GM21515 (cell line): ENCODE measurements around the gene CCDC73.
A peak's percentile ranks its signal among the peaks of the same experiment; 100 is the strongest.
"Not testable (repeated sequence)": the region's sequence is repeated elsewhere in the genome, so short reads cannot be mapped to it uniquely, and the experiment has no call there.

Experiments
- ATAC-seq: cut with Tn5 transposase; IDR thresholded peaks from one replicate; pipeline ENCODE4 v1.9.1; 2021; ENCODE audit not compliant: unreplicated experiment

CCDC73 gene

GRCh38 chr11:32809313-32809712, 14.9 kb upstream of the CCDC73 start:
- ATAC-seq = peak; percentile 99

- no peak for ATAC-seq
Observed at GRCh38 chr11:32796425-32796824, 2.0 kb upstream of the CCDC73 start.

DNA sequence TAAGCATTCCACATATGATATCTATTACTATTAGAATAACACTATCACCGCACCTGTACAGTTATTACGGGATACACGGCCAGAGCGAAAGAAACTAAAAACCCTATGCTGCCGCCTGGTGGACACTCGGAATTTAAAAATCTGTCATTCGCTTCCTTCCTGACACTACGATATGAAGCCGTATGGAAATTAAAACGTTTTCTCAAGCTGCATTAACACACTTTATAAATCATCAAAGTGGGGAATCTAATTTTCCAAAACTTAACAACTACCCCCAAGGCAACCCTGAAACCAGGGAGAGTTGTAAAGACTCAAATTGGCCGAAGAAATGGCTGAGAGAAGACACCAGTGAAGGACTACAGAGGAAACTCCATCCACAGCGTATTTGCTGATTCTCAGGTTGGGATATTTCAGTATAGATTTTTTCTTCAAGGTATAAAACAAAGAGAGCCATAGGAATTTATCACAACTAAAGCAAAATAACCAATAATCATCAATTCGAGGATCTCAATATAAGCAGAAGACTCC, 1.4 kb downstream of the CCDC73 start:
- peak; percentile 86 for ATAC-seq

DNA sequence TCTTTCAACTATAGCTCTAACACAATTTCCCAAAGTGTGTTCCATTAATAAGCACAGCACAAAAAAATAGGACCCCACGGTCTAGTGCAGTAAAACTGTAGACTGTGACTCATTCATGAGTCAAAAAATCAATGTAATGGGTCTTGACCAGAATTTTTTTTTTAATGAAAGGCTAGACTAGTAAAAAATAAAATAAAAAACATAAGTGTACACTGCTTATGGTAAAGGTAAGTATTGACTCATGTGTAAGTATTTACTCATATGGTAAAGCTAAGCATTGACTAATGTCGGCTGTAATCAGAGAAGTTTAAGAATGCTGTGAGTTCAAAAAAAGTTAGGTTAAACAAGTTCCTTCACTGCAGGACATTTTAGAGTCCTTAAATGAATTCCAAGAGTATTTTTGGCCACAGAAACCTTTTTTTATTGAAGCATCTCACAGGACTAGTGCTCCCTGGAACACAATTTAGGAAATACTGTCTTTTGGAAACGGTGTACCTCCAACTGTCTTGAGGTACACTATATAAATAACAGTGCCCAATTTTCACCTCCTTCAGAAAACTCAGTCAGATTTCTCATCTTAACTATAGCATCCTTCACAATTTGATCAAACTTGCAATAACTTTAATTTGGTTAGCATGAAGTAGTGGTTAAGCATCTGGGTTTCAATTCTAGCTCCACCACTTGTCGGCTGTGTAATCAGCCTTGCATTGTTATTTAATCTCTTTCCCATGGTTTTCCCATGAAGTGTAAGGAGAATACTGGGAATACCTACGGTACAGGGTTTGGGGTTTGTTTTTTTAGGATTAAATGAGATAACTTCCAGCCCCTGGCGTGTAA, 2.1 kb downstream of the CCDC73 start:
- ATAC-seq = peak; percentile 11

DNA sequence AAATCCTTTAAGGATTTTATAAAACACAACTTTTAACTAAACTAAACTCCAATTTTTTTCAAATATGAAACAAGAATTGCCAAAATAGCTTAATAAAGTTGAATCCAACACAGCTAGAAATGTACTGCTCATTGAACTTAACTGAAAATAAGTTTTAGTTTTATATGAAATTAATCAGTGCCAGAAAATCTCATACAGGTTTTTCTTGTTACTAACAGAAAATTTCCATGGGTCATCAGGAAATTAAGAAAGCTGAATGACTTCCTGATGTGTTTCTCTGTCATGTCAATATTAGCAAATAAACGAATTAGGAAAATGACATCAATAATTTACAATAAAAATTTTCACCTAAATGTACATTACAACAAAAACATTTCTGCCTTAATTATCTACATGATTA, 3.5 kb downstream of the CCDC73 start:
- no peak for ATAC-seq

GRCh38 chr11:32786811-32787210, 7.7 kb downstream of the CCDC73 start:
- no peak for ATAC-seq

- ATAC-seq = no peak
Observed at GRCh38 chr11:32785262-32785661, 9.2 kb downstream of the CCDC73 start.

DNA sequence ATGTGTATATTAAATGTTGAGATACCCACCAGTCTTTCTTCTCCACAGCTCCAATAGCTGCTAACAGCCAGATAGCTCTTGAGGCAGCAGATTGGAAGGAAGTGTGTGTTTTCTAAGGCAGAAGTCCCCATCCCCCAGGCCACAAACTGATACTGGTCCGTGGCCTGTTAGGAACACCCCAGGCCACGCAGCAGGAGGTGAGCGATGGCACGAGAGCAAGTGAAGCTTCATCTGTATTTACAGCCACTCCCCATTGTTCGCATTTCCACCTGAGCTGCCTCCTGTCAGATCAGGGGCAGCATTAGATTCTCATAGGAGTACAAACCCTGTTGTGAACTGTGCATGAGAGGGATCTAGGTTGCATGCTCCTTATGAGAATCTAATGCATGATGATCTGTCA, 12.7 kb downstream of the CCDC73 start:
- no peak for ATAC-seq

DNA sequence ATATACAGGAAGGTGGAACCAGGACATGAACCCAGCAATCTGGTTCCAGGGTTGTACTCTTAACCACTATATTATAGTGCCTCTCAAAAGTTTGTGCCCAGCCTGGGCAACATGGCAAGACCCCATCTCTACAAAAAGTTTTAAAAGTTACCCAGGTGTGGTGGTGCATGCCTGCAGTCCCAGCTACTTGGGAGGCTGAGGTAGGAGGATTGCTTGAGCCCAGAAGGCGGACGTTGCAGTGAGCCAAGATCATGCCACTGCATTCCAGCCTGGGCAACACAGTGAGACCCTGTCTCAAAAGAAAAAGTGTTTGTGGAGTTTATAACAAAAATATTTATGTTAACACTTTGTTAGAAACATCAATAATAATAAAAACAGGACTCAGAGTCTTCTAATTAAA, 13.6 kb downstream of the CCDC73 start:
- not testable (repeated sequence) for ATAC-seq

GRCh38 chr11:32779136-32779535, 15.3 kb downstream of the CCDC73 start:
- no peak for ATAC-seq

DNA sequence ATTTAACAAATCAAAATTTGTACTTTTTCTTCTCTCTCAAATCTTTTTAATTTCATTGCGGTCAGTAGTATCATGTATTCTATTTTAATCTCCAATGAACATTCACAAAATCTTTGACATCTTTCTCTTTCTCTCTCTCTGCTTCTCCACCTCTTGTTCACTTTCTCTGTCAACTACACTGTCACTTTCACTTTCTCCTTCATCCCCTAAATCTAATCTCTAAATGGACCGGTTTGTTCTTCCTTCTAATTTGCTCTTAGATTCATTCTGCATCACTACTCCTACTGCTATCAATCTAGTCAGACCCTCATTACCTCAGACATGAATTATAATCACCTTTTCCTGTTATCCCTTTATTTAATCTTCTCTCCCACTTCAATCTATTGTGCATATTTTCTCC, 18.6 kb downstream of the CCDC73 start:
- ATAC-seq = peak; percentile 56

DNA sequence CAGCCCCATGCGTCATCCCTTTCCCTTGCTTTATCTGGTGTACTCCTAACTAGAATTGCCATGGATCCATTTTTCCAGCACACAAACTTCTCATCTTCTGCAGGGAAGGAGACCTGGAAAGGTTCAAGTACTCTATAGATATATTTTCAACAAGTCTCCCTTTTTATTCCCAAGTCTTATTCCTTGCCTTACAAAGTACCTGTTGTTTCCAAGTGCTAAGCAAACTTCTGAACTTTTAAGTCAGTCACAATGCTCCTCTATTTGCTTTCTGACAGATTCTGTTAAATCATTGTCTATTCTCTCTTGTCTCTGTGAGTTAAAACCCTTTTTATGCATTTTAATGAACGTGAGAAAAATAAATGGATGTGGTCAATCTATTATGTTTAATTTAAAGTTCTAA, 20.4 kb downstream of the CCDC73 start:
- ATAC-seq = no peak

GRCh38 chr11:32772731-32773130, 21.7 kb downstream of the CCDC73 start:
- ATAC-seq = no peak

DNA sequence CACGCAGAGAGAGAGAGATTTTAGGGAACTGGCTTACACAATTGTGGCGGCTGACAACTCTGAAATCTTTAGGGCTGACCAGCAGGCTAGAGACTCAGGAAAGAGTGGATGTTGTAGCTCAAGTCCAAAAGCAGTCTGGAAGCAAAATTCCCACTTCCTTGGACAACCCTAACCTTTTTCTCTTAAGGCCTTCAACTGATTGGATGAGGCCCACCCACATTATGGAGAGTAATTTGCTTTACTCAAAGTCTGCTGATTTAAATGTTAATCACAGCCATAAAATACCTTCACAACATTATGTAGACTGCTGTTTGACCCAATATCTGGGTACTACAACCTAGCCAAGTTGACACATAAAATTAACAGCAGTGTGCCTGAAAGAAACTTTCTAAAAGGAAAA, 32.7 kb downstream of the CCDC73 start:
- not testable (repeated sequence) for ATAC-seq

DNA sequence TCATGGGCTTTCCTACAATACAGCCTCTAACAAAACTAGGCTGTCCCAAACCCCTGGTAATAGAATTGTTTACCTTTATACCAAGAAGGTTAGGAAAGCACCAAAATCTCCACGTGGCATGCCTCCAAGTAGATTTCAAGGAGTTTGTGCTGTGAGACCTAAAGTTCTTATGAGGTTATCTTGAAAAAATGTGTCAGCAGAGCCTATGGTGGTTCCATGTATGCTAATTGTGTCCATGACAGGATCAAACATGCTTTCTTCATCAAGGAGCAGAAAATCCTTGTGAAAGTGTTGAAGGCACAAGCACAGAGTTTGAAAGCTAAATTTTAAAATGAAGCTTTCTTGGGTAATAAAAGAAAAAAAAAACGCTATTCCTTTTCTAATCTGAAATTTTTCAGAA, 36.2 kb downstream of the CCDC73 start:
- ATAC-seq = no peak

DNA sequence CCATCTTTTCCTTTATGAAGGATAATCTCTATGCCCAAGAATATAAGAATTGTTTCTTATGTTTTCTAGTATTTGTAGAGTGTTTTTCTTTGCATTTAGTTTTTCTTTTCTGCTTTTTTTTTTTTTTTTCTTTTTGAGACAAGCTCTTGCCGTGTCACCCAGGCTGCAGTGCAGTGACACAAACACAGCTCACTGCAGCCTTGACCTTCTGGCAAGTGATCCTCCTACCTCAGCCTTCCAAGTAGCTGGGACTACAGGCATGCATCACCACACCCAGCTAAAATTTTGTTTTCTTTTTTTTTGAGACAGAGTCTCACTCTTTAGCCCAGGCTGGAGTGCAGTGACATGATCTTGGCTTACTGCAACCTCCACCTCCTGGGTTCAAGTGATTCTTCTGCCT, 41.3 kb downstream of the CCDC73 start:
- not testable (repeated sequence) for ATAC-seq

- no peak for ATAC-seq
Observed at GRCh38 chr11:32752001-32752400, 42.5 kb downstream of the CCDC73 start.

DNA sequence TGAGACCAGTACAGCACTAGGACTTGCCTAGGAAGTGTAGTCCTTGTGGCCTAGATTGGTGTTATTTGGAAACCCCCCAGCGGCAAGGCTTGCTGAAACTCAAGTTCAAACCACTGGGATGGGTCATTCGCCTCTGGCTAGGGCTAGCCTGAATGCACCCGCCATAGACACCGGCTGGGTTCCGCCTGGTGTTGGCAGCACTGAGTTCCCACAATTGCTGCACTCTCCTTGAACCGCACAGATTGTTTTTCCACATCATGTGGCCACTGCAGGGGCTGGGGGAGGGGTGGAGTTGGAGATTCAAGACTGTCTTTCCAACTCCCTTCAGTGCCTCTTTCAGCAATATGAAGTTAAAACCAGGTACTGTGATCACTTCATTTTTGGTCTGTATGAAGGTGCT, 43.1 kb downstream of the CCDC73 start:
- no peak for ATAC-seq

GRCh38 chr11:32729976-32730375, 64.5 kb downstream of the CCDC73 start:
- no peak for ATAC-seq

GRCh38 chr11:32723332-32723731, 71.1 kb downstream of the CCDC73 start:
- no peak for ATAC-seq

DNA sequence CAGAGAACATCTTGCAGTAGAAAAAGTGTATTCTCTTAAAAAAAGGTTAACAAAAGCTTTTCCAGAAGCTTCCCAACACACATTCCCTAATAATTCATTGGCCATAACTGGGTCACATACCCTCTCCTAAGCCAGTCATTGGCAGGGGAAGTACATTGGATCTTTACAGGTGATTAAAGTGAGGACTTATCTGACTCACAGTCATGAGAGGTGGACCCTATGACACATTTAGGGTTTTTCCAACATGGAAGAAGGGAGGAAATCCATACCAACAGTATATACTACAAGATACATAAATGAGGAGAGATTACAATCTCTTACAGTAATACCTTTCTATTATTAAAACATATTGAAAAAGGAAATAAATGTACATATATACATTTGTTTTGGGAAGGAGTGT, 72.2 kb downstream of the CCDC73 start:
- no peak for ATAC-seq

DNA sequence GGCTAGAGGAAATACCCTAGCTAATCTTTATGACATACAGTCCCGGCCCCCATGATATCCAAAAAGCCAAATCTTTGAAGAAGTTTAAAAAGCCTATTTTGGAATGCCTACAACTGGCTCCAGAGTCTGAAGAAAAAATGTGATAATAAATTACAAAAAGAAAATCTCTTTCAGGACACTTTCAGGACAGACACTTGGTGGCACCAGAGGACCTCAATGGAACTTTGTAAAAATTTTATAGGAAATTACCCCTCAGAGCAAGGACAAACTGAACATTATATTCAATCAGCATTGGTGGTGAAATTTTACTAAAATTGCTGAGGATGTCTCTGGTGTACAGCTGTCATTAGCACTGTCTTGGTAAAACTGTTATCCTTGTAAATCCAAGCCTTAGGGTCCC, 81.0 kb downstream of the CCDC73 start:
- ATAC-seq = no peak

DNA sequence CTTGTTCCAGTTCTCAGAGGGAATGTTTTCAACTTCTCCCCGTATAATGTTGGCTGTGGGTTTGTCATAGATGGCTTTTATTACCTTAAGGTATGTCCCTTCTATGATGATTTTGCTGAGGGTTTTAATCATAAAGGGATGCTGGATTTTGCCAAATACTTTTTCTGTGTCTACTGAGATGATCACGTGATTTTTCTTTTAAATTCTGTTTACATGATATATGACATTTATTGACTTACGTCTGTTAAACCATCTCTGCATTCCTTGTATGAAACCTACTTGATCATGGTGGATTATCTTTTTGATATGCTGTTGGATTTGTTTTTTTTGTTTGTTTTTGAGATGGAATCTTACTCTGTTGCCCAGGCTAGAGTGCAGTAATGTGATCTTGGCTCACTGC, 85.5 kb downstream of the CCDC73 start:
- ATAC-seq = not testable (repeated sequence)
